ENCODE data around the gene TMPRSS15.

DNA sequence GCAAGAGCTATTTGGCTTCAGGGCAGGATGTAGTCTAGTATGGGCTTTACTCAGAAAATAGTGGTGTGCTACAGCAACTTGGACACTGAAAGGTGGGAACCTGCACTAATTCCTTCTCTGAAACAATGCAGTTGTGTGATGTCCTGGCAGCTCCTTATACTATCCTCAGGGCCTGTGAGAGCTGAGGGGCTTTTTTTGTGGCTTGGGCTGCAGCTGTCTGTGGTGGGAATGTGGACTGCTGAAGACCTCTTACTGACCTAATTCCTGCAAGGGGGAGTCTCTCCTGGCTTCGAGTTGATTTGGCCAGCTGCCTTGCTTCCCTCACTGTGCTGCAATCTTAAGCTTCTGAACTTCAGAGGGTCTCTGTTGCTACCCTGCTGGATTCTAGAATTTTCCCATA lies 181.2 kb downstream of the TMPRSS15 start:
- no peak for TF ChIP-seq POLR2A (IDR thresholded peaks at IDR 0.05)
- TF ChIP-seq, protein P1, sequence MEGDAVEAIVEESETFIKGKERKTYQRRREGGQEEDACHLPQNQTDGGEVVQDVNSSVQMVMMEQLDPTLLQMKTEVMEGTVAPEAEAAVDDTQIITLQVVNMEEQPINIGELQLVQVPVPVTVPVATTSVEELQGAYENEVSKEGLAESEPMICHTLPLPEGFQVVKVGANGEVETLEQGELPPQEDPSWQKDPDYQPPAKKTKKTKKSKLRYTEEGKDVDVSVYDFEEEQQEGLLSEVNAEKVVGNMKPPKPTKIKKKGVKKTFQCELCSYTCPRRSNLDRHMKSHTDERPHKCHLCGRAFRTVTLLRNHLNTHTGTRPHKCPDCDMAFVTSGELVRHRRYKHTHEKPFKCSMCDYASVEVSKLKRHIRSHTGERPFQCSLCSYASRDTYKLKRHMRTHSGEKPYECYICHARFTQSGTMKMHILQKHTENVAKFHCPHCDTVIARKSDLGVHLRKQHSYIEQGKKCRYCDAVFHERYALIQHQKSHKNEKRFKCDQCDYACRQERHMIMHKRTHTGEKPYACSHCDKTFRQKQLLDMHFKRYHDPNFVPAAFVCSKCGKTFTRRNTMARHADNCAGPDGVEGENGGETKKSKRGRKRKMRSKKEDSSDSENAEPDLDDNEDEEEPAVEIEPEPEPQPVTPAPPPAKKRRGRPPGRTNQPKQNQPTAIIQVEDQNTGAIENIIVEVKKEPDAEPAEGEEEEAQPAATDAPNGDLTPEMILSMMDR (IDR thresholded peaks at IDR 0.05): no peak
- no peak for TF ChIP-seq POLR2AphosphoS5 (IDR thresholded peaks at IDR 0.05)
- no peak for TF ChIP-seq EP300 (IDR thresholded peaks at IDR 0.05; ENCODE audit: low read depth)
